Measurements from ENCODE around the gene ASTL.
"Not testable (repeated sequence)": the region's sequence is repeated elsewhere in the genome, so short reads cannot be mapped to it uniquely, and the experiment has no call there.

The ASTL gene

DNA sequence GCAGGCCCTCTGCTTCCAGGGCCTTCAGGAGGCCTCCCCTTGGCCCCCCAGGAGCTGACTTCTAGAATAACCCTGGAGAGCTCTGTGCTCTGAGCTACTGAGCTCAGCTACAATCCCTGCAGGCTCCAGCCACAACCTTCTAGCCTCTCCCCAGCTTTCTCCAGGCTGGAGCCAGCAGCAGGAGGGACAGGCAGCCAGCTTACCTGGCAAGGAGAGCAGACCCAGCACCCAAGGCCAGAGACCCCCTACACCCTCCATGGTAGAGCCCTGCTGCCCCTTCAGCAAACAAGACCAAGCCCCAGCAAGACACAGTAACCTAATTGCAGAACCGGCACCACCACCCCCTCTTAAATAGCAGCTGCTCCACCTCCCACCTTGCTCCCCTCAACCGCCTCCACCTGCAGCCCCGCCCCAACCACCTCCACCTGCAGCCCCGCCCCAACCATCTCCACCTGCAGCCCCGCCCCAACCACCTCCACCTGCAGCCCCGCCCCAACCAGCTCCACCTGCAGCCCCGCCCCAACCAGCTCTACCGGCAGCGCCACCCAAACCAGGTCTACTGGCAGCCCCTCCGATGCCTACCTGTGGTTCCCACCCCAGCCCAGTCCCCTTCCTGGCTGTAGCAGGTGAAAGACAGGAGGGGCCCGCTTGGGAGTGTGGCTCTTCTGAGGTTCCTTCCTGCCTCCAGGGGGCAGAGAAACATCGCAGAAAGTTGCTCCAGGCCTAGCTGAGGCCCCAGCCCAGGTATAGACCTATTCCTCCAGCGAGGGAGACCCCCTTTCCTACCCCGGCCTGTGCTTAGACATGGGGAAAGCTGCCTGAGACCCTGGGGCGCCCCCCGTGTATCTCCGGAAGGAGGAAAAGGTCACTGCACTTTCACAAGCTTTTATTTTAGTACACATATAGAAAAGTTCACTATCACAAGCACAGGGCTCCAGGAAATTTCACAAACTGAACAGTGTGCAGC lies at the start of gene ASTL:
ASTL (minus strand) TSS at position 324 of the 967 bp plus-strand sequence; CDS start at position 258, 66 bp downstream.
- no peak for DNase-seq

DNA sequence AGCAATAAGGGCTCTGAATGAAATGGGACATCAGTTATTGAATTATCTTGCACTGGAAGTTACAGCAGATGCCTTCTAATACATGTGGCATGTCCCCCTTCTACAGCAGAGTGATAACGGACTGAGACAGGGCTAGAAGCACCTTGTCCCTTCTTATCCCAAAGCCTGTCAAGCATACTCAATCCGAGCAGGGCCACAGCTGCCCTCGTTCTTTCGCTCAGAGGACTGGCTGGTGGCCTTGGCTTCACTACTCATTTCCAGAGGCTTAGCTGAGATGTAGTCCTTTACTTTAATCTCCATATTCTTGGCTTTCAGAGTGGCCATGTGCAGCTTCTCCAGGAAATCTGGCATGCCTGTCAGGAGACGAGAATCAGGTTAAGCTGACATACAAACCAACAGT lies 48.3 kb upstream of the ASTL start:
- DNase-seq: no peak

DNA sequence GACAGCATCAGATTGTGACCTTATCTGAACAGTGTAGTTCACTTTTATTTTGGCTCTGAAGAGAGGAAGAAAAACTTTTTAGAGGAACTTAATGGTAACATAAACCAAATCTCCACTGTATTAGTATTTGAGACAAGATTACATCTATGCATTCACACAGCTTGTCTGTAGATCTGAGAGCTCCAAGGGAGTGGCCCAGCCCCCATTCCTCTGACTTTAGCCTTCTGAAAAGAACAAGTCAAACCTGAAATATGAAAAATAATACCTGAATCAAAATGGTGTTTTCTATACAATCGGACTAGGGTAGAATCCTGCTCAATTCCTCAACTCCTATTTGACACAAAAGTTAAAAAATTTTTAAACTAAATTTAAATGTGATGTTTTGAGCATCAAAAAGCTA lies 47.2 kb upstream of the ASTL start:
- no peak for DNase-seq

DNA sequence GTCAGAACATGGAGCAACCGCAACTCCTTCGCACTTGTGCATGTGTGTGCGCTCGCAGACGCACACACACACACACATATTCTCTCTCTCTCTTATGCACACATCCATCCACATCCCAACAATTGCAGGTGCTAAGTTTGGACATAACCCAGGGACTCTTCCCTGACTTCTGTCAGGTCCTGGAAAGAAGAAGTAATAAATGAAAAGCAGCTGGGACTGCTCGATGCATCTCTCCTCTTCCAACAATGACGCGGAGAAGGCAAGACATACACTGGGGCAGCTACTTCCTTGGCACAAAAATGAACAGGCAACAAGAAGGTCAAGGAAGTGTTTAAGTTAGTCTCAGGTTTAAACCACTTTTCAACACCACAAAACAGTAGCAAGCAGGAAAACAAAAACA lies 46.7 kb upstream of the ASTL start:
- no peak for DNase-seq

DNA sequence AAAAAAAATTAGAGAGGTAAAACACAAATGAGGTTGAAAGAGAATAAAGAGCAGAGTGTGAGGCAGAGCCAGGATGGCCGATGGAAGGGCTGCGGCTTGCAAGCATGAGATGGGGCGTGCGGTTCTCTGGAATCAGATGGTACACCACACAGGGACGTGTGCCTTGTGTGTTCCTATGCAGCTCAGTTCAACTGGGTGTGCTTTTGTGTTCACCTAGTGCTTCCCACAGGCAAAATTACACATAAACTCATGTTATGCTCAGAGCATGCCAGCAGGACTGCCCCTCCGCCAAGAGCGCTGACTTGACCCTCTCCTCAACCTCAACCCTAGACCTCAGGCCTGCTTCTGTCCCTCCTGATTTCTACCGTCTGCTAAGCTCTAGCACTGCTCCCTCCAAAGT lies 45.9 kb upstream of the ASTL start:
- no peak for DNase-seq

DNA sequence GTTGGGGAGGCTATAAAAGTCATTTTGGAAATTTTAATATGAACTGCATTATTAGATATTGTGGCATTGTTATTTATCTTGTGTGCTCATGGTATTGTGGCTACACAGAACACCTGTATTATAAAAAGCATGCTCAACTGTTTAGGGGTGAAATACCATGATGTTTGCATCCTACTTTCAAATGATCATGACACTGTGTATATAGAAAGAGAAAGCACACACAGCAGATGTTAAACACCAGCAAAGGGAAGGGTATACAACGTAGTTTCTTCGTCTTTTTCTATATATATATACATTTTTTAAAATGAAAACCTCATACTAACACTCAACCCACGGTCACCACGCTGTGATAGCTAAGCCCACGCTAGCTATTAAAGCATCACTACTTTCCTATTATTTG lies 43.2 kb upstream of the ASTL start:
- DNase-seq: no peak

DNA sequence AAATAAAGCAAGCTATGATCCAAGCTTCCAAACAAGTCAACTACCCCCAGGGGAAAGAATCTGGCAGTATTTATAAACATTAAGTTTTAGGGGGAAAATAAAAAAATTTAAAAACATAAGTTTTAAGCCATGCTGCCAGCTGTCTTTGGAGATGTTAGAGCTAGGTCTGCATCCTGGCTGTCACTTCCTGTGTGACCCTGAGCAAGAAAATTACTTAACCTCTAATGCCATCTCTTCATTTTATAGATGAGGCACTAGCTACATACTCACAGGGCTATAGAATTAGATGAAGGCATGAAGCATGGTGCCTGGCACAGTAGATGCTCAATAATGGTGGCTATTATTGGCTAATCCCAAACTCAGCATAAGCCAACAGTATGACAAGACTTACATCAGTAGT lies 42.2 kb upstream of the ASTL start:
- no peak for DNase-seq

DNA sequence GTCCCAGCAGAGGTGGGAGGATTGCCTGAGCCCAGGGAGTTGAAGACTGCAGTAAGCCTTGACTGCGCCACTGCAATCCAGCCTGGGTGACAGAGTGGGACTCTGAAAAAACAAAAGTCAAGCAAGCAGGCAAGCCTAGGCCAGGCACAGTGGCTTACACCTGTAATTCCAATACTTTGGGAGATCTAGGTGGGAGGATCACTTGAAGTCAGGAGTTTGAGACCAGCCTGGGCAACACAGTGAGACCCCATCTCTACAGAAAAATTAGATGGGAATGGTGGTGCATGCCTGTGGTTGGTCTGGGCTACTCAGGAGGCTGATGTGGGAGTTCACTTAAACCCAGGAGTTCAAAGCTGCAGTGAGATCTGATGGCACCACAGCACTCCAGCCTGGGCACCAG lies 41.7 kb upstream of the ASTL start:
- DNase-seq: no peak

DNA sequence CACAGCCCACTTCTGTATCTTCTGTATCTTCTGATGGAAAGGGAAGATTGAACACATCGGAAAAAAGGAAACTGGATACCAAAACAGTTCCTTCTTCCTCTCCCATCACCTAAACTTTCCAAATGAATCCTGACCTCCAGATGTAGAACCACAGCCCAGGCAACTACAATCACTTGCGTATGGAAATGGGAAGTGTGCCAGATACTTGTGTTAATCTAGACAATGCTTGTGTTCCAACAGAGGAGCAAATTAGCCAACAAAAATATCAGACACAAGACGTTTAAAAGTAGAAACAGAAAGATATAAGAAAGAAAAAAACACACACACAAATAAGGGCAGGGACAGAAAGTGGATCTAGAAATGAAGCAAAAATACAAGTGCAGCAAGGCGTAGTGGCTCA lies 38.4 kb upstream of the ASTL start:
- no peak for DNase-seq

DNA sequence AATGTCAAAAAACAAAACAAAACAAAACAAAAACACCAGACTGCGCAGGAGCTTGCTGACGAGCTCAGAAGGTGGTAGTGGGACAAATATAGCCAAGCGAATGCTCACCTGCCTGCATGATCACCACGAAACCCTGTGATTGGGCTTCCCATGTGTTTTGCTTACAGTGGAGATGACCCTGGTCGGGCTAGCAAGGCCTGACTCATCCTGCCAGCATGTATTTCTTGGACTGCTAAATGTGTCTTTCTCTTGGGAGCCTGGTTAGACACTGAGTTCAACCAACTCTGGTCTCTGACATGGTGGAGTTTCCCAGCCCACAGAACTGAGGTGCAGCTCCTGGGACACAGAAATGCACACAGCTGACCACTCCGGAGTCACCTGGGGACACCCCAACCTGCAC lies 37.6 kb upstream of the ASTL start:
- DNase-seq: no peak

DNA sequence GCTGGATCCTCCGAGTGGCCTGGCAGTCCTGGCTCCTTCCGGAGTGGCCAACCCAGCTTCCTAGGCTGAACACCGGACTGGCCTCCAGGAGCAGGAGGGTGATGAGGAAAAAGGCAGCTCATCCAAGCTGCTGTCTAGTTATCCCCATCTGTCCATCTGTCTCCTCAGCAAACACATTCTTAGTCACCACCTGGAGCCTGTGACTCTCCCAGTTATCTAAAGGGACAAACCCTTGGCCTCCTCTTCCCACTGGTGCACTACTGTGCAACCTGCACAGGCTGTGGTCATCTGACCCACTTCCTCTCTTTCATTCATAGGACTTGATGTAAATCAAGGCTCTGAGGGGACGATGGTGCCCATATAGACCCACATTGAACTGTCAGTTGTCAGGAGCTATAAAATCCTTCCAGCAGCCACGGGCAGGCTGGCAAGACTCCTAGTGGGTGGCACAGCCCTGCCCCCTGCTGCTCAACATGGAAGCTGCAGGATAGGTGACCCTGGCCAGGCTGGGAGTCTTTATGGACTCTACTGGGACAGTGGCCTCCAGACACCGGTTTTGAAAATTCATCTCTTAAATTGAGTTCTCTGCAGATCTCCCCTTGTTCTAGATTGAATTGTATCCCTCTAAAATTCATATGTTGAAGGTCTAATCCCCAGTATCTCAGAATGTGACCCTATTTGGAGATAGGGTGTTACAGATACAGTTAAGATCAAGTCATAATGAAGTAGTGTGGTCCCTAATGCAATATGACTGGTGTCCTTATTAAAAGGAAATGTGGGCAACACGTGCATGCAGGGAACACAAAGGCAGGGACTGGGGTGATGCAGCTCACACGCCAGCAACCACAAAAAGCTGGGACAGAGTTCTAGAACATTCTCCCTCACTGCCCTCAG lies 36.2 kb upstream of the ASTL start:
- peak; percentile 16 for DNase-seq

DNA sequence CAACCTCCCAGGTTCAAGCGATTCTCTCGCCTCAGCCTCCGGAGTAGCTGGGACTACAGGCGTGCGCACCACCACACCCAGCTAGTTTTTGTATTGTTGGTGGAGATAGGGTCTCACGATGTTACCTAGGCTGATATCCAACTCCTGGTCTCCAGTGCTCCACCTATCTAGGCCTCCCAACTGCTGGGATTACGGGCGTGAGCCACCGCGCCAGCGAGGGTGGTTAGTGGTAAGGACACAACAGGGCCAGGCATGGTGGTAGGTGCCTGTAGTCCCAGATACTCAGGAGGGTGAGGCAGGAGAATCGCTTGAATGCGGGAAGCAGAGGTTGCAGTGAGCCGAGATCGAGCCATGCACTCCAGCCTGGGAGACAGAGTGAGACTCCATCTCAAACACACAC lies 33.5 kb upstream of the ASTL start:
- no peak for DNase-seq

DNA sequence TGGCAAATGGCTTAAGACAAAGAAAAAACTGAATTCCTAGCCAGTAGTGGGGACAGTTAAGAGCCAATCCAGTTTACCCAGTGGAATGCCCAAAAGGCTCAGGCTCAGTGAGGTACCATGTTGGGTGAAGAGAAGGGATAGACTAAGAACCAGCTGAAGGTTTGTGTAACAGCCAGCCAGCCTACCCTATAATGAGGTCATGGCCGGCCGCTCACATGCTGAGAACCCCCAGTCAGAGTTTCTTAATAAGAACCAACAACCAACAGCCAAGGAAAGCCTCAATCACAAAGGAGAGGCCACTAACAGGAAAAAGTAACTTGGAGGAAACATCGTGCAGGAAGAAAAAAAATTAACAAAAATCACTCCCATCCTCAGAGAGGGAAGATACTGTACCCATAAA lies 32.3 kb upstream of the ASTL start:
- DNase-seq: no peak

DNA sequence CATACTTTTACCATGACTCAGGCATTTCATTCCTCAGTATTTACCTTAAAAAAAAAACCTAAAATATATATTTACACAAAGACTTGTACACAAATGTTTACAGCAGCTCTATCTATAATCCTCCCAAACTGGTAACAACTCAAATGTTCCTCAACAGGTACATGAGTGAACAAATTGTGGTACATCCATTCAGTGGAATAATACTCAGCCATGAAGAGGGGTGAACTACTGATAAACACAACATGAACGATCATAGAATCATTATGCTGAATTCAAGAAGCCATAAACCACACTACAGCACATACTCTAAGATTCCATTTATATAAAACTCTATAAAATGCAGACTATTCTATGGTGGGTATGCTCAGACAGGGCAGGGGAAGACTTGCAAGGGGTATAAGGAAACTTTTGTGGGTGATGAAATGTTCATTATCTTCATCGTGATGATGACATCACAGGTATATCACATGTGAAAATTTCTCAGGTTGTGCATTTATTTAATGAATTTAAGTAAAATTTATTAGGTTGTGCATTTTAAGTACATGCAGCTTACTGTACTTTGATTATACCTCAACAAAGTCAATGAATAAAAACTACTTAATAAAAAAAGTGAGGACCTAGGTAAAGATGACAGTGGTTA lies 31.7 kb upstream of the ASTL start:
- DNase-seq: no peak

DNA sequence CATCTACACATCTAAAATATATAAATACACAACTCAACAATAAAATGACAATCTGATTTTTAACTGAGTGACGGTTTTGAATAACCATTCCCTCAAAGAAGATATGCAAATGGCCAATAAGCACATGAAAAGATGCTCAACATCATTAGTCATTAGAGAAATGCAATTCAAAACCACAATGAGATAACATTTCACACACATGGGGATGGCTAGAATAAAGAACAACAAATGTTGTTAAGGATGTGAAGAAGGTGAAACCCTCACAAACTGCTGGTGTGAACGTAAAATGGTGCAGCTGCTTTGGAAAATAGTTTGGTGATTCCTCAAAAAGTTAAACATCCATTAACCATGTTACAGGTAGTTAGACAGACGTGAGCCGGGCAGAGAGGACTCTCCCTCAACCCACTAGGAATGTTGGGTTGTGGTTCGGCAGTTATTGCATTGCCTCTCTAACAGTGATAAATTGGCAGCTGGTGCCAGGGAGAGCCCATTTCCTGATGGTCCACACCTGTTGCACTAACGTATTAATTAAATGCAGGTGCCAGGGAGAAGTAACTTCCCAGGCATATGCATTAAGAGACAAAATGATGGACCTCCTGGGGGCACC lies 29.2 kb upstream of the ASTL start:
- no peak for DNase-seq

DNA sequence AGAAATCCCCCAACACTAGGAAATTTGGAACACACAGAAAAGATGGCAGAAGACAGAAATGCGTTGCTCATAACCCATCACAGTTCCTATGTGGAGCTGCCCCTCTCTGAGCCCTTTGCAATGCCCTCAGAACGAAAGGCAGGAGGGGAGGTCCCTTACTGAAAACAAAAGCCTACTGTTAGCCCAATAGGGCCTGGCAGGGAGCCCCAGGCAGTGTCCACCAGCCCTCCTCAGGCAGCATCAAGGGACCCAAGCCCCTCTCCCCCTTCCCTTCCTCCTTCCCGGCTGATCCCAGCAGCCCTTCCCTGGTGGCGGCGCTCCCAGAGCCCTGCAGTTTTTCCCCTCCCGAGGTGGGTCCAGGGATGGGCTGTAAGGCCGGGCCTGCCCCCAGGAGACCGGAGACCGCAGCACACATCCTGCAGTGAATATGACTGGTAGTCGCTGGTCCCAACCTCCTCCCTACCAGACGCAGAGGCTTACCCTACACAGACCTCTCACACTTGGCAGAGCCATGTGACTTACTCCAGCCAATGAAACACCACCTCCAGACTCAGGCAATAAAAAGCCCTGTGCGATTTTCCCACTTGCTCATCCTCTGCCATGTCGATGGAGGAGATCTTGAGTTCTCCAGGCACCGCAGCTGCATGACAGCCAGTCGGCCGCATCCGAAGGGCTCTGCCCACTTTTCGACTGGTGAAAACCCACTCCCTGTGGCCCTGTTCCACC lies 26.3 kb upstream of the ASTL start:
- no peak for DNase-seq

DNA sequence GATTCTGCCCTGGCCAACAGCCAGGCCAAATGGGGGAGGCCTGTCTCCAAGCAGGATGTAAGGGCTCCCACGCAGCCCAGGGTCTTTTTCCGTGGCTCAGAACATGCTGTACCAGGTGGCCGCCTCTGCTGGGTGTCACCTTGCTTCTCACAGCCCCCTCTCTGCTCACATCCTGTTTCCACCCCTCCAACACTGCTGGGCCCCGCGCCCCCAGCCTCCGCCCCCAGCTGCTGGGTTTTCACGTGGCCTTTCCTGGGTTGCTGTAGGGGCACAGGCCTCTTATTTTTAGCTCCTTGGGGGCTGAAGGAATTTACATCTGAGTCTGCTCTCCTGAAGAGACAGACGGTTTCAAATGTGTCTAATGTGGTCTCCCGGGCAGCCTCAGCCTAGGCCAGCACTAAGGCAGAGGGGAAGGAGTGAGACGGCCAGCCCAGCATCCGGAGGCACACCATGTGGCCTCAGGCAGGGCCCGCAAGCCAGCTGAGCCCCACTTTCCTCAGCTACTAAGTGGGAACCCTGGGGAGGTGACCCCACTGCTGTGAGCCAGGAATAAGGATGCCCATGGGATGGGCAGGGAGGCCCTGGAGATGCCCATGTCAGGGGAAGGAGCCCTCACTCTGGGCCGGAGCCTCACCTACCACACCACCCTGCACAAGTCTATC lies 25.6 kb upstream of the ASTL start:
- DNase-seq: no peak

DNA sequence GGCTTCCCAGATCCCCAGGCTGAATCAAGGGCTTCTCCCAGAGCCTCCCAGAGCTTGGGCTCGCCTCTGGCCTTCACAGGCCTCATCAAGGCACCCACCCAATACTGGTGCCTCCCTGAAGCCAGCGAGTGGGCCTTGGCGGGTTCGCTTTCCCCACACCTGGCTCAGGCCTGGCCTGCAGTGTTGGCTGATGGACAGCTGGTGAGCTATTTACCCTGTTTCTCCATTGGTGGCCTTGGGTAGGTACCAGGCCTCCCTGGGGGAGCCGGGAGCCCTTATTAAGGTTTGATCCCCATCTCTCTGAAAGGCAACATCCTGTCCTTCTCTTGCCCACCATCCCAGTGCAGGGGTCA lies 25.1 kb upstream of the ASTL start:
- DNase-seq: no peak

DNA sequence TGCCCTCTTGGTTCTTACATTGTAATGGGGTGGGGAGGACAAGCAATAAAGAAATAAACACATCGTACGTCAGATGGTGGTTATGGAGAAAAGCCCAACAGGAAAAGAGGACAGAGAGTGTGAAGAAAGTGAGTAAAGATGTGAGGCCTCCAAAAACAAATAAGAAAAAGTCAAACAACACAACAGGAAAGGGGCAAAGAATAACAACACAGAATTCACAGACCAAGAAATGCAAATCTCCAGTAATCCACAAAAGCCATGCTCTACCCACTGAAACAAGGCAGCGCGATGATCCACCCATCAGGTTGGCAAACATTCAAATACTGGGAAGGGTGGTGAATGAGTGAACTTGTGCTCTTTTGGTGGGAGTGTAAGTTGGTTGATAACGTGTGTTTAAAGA lies 23.6 kb upstream of the ASTL start:
- DNase-seq: no peak

DNA sequence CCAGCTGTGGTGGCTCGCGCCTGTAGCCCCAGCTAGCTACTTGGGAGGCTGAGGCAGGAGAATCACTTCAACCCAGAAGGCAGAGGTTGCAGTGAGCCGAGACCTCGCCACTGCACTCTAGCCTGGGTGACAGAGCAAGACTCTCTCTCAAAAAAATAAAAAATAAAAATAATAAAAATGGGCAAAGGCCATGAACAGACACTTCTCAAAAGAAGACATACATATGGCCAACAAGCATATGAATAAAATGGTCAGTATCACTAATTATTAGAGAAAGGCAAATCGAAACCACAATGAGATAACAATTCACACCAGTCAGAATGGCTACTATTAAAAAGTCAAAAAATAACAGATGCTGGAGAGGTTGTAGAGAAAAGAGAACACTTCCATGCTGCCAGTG lies 22.1 kb upstream of the ASTL start:
- DNase-seq: not testable (repeated sequence)

DNA sequence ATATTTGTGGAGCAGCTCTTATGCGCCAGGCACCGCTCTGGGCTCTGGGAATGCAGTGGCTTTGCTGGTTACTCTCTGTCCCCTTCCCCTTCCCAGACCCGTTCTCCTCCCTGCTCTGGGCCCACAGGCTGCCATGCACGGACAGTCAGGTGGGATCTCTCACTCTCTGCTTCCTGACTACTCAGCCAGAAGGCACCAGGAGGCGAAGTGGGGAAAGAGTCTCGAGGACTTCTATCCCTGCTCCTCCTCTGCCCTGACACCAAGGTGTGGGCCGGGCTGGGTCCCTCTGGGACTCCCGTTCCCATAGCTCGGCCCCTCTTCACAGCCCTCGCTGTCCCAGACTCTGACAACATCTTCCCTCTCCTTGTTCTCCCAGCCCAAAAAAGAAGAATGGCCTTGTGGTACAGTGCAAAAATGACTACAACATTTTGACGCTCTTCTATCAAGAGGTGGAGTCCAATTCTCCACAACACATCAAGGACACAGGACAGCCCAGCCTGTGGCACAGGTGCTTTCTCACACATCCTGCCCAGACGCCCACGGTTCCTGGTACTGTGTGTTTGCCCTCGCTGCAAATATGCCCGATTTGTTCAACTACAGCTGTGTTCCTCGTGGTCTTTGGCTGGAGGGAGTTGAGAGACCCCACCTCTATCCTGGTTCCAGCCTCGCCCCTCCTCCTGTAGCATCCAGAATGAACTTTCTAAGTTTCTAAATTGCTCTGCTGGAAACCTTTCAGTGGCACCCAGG lies 21.0 kb upstream of the ASTL start:
- no peak for DNase-seq
